NCI-H524 (cell line): Measurements from ENCODE around the gene TNS1.
"Not testable (repeated sequence)": the region's sequence is repeated elsewhere in the genome, so short reads cannot be mapped to it uniquely, and the experiment has no call there.

Source experiments
- DNase-seq, 2 experiments: peaks; one replicate each; lab custom pipeline; 2025; lab: John Stamatoyannopoulos, UW

The TNS1 gene

DNA sequence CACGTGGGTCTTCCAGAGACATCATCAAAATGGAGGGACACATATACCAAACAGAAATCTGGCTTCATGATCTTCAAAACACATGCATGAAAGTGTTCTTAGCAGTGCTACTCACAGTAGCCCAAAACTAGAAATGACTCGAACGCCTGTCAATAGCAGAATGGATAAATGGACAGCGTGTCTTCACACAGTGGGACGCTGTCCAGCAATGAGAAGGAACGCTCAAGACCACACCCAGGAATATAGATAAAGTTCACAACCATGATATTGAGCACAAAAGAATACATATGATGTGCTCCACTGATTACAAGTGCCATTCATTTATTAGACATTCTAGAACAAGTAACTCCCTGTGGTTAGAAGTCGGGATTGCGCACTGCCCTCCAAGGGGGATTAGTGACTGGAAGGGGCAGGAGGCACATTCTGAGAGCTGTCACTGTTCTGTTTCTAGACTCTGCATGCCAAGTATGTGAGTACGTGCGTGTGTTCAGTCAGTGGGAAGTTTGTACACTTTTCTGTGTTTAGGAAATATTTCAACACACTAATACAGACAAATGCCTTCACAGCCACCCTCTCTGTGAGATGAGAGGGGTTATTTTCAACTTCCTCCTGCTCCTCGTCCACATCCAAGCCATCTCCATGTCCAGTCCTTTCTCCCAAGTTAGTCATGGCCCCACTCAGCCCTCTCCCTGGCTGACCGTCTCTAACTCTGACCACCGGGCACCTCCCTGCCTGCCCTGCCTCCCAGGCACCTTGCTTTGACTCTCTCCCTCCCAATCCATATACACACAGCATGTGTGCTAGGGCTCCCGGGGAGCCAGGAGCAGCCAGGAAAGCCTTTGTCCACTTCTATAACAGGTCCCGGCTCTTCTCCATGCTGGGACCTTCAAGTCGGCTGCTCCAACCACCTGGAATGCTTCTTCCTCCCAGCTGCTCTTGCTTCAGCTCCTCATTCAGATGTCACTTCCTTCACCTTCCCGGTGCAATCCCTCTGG, 26.9 kb upstream of the TNS1 start:
- DNase-seq = no peak

DNA sequence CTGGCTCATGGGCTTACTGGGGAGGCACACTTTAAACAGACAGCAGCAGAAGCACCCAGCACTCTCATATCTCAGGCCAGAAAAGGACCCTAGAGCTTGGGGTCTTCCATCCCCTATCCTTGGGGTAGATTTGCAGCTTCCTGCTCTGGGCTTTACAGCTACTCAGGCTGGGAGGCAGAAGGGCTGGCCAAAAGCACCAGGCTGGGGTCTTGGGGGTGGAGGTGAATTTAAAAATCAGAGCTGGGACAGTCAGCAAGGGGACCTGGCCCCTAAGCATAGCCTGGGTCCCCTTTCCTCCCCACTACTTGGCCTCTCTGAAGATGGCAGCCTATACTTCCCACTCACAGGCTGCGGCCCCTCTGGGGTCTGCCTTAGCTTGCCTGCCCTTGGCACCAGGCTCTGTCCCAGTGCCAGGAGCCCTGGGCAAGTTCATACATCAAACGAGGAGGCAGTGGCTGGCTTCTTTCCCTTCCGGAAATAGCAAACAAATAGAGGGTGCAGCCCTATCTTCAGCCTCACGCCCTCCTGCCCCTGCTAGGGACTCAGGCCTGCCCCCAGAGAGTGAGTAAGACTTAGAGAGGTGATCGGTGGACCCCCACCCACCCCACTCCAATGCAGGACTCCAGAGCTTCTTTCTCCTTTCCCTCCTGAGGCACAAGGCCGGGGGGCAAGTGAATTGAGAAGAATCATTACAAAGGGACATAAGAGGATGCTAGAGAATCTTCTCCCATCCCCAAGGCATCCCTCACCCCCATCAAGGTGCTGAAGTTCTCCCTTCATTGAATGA, 26.0 kb upstream of the TNS1 start:
- no peak for DNase-seq

DNA sequence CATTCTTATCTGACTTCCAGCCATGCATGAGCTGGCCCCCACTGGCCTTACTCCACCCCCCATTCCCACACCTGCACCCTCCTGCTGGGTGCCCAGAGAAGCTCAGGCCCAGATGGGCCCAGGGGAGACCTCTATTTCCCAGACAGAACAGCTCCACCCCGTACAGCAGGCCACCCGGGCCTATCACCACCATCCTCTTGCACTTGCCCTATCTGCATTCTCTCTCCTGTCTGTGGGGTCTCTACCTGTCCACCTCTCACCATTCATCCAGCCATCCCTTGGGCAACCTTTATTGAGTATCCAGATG, 25.3 kb upstream of the TNS1 start:
- no peak for DNase-seq

DNA sequence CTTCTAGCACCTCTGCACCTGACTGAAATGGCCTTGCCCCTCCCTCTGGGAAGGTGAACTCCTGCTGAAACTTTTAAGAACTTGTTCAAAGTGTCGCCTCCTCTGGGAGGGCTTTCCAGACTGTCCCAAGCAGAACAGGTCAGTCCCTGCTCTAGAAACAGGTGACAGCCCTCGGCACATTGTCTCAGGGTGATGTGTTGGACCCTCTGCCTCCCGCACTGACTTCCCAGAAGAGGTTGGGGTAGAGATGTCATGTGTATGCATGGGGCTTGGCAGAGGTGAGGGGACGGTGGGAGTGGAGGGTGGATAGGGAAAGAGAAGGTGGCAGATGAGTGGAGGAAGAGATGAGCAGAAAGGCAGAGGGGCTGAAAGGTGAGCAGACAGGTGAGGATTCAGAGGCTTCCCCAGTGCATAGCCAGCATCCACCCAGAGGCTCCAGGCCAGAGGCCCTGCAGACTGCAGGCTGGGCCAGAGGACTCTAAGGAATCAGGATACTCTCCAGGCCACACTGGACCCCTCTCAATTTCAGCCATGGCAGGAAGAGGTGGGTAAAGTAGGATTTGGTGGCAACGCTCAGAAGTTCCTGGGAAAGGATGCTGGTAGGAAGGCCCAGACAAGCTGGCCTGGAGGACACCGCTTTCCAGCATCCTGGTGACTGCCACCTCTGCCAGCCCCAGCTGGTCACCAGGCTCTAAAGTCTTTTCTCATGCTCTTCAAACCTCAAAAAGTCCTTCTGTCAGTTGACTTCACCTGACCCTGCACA, 24.8 kb upstream of the TNS1 start:
- no peak for DNase-seq

DNA sequence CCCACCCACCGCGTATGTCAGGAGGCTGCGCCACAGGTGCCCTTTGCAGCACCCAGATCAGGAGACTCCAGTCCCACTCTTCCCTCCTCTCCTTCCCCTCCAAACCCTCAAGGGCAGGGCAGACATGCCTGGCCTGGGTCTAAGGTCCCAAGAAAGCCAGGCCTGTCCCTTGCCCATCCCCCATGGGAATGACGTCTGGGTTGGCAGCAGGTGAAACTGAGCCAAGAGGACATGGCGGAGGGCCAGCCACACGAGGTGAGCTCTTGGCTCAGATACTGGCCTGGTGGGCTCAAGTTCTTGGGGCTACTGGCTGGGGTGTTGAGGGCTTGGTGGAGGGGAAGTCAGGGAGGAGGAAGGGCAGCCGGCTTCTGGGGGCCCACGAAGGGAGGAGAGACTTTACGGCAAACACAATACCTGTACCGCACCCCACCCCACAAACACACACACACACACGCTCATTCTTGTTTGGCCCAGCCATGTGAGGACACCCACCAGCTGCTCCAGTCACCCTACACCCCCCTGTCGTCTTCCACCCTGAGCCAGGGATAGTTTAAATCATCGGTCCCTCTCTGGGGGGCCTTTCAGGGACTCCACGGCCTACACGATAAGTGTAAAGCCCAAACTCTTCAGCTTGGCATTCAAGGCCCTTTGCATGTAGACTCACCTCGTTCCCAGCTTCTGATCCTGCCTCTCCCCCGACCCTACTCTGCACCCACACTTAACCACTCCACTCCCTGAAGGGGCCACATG, 24.1 kb upstream of the TNS1 start:
- no peak for DNase-seq

DNA sequence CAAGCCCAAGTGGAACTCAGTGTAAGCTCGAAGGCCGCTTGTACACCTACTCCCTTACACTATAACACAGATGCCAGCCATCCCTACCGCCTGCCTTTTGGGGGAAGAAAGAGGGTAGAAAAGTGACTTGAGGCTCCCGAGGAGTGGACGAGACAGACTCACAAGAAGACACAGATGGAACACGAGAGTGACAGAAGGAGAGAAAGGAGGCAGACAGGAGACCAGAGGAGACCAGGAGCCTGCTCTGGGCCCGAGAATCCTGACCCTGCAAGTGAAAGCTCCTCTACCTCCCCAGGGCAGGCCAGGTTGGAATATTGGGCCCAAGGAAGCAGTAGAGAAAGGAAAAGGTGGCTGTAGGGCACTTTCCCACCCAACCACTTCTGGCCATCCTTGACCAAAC, 23.4 kb upstream of the TNS1 start:
- DNase-seq = no peak

DNA sequence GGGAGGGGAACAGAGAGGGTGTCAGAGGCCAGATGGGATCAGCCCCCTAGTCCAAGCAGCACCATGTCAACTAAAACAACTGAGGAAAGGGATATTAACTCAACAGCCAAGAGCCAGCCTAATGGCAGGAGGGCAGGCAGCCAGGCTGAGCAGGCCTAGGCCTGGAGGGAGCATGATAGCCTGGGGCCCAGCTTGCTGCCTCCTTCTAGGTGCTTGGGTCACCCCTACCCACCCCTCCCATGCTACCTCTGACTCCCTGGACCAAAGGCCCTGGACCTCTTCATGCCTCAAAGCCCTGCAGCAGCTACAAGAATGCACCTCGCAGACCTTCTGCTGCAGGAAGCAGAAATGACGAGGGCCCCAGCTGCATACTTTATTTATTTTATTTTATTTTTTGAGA, 22.1 kb upstream of the TNS1 start:
- no peak for DNase-seq

DNA sequence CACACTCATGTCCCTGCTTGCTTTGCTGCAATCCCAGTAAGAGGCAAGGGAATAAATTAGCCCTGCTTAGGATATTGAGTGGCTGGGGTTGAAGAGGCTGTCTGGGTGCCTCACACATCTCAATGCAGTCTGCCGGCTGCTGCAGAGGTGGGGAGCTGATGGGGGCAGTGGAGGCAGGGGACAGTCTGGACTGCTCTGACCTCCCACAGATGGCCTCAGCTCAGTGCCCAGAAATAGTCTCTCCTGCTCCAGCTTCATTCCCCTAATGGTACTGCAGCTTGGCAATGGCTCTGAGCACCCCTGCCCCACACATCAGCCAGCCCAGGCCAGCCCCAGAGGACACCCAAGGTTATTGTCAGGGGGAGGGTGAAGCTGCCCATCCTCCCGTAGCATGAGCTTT, 21.5 kb upstream of the TNS1 start:
- DNase-seq = no peak

DNA sequence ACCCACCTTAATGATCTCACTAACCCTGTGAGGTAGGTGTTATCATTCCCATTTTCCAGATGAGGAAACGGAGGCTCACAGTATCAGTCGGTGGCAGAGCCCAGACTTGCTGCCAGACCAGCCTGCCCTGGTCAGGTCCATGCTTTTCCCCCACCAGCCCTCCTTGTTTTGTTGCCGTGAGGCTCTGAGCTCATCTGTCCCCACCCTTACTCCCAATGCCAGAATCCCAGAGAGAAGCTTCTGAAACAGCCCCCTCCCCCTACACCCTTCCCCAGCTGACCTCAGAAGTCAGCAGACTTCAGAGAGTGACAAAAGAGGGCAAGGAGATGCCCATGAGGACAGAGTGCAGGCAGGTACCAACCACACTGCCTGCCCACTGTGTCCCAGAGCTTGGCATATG, 20.8 kb upstream of the TNS1 start:
- no peak for DNase-seq

DNA sequence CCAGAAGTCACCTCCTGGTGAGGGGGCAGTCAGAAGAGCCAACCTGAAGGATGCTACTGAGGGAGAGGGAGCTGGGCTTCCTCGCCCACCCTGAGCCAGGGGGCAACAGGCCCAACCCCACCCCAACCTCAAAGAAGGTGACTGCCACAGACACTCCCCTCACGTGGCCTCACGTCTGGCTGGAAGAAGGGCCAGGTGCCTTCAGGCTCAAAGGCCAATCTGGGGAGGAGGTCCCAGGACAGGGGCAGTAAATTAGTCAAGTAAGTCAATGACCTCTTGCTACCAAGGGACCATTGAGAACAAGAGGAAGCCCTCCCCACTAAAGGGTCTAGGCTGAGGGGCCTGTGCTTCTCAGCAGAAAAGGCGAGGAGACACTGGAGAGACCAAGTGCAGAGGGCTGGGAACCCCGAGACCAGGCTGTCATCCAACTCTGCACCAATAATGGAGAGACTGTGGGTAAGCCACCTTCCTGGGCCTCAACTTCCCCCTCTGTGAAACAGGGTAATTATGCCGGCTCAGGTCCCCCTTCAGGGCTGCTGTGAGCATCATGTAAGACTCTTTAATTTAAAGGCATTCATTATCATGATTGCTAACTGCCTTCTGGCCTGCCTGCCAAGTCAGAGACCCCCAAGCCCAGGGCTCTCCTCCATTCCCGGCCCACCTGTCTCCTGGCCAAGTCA, 20.2 kb upstream of the TNS1 start:
- DNase-seq = no peak

DNA sequence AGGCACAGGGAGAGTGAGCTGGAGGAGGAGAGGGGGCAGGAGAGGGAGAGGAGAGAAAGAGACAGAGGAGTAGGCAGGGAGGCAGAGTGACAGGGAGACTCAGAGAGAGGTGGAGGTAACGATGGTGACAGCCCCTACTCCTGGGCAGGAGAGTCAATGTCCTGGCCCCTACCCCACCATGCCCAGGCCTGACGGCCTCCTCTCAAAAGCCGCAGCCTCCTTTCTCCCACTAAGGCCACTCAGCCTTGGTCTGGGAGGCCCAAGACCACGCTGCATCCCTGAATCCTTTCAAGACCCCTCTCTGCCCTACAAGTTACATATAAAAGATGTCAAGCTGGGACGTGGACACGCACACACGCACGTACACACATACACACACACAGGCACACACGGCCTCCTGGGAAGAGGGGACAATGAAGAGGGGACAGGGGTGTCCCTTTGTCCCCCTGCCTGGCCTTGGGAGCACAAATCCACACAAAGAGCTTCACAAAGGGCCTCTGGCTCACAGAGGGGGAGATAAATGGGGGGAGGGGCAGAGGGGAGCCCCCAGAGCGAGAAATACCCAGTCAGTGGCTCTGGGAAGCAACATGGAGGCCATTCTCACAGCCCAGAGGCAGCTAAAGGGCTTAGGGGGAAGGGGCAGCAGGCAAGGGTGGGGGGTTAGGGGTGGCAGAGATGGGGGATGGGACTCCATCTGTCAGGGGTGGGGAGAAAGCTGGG, 19.5 kb upstream of the TNS1 start:
- peak in 1 of 2 experiments; percentile 10 for DNase-seq

DNA sequence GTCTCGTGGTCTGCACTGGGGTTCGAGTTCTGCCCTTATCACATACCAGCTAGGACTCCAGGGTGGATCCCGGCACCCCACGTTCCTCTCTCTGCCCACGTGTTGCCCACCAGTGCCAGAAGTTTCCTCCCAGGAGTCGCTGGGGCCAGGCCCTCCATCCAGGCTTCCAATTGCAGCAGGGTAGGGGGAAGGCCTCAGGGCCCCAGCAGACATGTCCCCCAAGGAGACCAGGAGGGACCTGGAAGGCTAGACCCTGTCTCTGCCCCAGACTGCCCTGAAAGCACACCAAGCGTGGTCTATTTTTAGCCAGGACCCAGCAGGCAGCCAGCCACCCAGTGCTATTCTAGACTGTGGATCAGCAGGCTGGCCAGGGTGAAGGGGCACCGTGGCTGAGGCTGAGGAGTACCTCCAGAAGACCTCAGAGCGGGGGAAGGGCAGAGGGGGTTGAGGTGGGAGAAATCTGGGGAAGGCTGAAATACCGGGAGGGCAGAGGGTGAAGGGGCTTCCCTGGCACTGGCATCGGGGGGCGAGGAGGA, 18.8 kb upstream of the TNS1 start:
- DNase-seq = no peak

DNA sequence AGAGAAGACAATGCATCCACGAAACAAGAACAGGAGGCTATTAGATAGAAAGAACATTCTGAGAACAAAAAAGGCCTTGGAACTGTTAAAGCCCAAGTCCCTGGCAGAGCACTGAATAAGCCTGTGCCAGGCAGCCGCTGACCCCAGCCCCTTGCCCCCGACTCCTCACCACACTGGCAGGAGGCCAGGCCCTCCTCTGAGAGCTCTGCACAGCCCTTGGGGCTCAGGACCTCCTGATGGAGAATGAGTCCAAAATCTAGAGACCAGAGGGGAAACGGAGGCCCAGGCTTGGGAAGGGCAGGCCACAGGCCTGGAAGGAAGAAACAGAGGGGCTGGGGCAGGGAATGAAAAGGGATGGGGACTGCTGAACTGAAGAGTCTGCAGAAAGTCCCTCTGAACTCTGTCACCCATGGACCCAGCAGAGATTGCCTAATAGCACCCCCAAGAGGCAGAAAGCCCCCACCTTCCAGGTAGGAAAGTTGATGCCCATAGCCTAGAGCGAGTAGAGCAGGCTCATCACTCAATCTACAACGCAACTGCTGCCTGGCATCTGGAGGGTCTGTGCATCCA, 18.3 kb upstream of the TNS1 start:
- no peak for DNase-seq

DNA sequence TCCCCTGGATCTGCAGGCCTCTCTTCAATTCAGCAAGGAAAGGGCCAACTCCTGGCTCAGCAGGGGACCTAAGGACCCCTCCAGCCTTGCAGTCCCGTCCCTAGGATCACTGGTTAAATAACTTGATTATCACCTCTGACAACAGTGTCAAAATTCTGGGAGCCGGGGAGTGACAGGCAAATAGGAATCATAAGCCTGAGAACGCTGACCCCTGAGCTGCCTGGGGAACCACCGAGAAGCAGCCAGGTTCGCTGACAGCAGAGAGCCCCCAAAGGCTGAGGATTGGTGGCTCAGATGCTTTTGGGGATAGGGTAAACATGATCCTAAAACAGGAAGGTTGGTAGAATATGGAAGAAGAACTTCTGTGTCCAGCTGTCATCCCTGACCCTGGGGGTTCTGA, 17.5 kb upstream of the TNS1 start:
- DNase-seq = no peak

DNA sequence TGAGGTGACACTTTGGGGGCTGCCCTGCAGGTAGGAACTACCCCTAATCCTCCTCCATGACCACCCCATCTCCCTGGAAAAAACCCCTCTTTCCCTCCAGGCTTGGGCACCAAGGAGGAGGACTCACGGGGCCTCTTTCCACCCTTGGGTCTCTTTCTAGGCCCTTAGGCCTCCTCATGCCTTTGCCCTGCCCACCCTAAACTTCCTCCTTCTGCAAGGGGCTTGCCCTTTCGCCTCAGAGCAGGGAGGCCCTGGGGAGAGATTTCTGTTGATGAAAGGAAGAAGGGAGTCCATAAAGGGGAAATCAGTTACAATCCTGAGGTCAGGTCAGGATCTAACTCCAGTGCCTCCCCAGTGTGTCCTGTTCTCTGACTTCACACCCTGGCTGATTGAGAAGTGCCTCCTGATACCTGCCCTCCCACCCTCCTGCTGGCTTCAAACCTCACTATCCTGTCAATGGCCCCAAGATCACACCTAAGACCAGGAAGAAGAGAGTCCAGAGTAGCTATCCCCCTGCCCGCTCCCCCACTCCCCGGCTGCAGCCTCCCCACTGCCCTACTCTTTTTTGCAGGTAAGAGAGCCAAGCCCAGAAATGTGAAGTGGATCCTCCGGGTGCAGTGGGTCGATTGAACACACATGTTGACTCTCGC, 16.7 kb upstream of the TNS1 start:
- no peak for DNase-seq

DNA sequence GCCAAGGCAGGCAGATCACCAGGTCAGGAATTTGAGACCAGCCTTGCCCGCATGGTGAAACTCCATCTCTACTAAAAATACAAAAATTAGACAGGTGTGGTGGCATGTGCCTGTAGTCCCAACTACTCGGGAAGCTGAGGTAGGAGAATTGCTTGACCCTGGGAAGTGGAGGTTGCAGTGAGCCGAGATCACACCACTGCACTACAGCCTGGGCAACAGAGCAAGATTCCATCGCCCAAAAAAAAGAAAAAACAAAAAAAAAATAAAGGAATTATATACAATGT, 16.0 kb upstream of the TNS1 start:
- not testable (repeated sequence) for DNase-seq

DNA sequence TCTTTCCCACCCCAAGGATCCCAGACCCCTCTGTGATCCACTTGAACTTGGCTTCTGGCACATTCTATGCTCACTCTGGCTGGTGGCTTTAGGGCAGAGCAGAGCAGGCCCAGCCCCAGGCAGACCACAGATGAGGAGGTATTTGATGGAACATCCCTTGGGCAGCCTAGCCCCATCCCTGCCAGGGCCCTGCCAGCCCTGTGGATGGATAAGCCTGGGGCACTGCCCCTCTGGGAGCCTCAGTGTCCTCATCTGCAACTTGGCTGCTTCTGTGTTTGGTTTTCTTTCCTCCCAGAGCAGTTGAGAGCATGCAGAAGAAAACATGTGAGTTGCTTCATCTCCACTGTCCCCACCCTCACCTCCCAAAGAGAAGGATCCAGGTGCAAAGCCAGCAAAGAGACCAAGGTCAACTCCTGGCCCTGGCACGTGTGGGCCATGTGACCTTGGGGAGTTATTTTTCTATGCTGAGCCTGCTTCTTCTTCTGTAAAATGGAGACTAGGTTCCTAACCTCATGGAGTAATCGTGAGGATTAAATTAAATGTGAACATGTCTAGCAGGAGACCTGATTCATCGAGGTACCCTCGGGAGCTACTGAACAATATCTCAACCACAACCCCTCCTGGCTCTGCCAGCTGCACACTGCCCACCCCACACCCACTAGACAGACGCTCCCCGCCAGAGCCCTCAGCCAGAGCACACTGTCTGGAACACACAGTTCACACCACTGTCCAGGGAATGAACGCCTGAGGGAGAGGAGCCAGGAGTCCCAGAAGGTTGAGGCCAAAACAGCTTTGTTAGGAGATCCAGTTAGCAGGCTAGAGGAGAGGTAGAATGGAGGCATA, 14.6 kb upstream of the TNS1 start:
- no peak for DNase-seq

DNA sequence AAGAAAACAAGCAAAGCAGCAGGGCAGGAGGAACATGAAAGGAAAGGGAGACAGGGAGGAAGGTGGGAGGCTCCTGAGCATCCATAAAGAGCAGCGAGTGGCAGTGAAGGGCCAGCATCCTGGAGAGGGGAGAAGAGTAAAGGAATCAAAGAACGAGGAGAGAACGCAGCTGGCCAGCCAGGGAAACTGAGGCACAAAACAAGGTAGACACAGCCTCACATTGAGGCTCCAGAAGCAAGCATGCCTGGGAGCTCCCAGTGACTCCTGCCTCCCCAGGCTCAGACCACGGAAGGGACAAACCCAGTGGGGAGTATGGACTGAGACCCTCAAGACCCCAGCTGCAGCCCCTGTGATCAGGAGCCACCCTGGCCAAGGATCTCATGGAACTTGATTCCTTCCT, 14.0 kb upstream of the TNS1 start:
- DNase-seq = no peak
